ENCODE data around the gene GPS2. TPM values are rescaled to one million over a fixed set of nuclear protein-coding genes. Genes with fewer than 3 reads are reported as not detected.

GPS2 gene
- total RNA-seq, 3 donors from 2014 or later (not counting 1 experiment from before 2014, with no cell fraction given): 132 to 146 (median 133) TPM

GRCh38 chr17:7281953-7282751, 33.0 kb downstream of the GPS2 start:
- H3K27ac ChIP-seq (ENCODE audit: low read length): no peak overlapping the region
- peak overlapping the region; percentile 90 for H3K4me3 Mint-ChIP-seq
- peaks cover 31% of the 10 kb centered on the region for H3K4me1 ChIP-seq (ENCODE audit: control insufficient read depth, insufficient read depth, low read length)
- H3K9me3 ChIP-seq (ENCODE audit: control insufficient read depth, insufficient read depth, low read length): no peaks in the 10 kb centered on the region
- no peak overlapping the region for H3K4me3 ChIP-seq (ENCODE audit: low read length)
- peaks cover 22 to 31% of the 10 kb centered on the region in 2 donors for H3K4me1 Mint-ChIP-seq
- TF ChIP-seq CTCF (IDR thresholded peaks at IDR 0.05): no peak
- WGBS (ENCODE audit: insufficient coverage): 7% methylated on average over 42 of the region's 43 CpGs
- peak overlapping the region in 1 of 2 donors; percentile 16 for H3K27ac Mint-ChIP-seq
- H3K27me3 Mint-ChIP-seq (ENCODE audit: low read depth in 2 of 2): peaks cover 25 to 31% of the 10 kb centered on the region in 2 donors
- intact Hi-C loops (cut with micrococcal nuclease): loop anchor here (2.0 to 10.0 kb wide), 2 partner anchors 47 to 403 kb away; partner anchors contain the start of genes NEURL4, TP53 and WRAP53
- no peaks in the 10 kb centered on the region for H3K36me3 Mint-ChIP-seq
- ATAC-seq (no peak), DNase-seq (peak in 1 of 2 donors; percentile 34)
- no peaks in the 10 kb centered on the region for H3K9me3 Mint-ChIP-seq
- H3K36me3 ChIP-seq (ENCODE audit: control insufficient read depth, insufficient read depth, low read length): no peaks in the 10 kb centered on the region
- H3K27me3 ChIP-seq (ENCODE audit: control insufficient read depth, insufficient read depth, low read length): peaks cover 33% of the 10 kb centered on the region

- peak; percentile 62 to 89 for DNase-seq
- Histone ChIP-seq H3K4me3 (ENCODE audit: low read length) (peak within 1 kb of the TSS; percentile 23), H3K27ac (ENCODE audit: low read length) (no peak within 1 kb of the TSS), H3K4me1 (ENCODE audit: control insufficient read depth, insufficient read depth, low read length) (peaks cover 31% of the 10 kb centered on the region), H3K9me3 (ENCODE audit: control insufficient read depth, insufficient read depth, low read length) (no peaks in the 10 kb centered on the region), H3K36me3 (ENCODE audit: control insufficient read depth, insufficient read depth, low read length) (no peaks in the 10 kb centered on the region), H3K27me3 (ENCODE audit: control insufficient read depth, insufficient read depth, low read length) (peaks cover 31% of the 10 kb centered on the region)
- no peak for TF ChIP-seq CTCF (IDR thresholded peaks at IDR 0.05)
- ATAC-seq: peak; percentile 56 to 66 (median 61)
- Mint-ChIP-seq H3K4me3 (peak within 1 kb of the TSS; percentile 90), H3K9me3 (no peaks in the 10 kb centered on the region), H3K27ac (peak within 1 kb of the TSS in 1 of 2 donors; percentile 16), H3K4me1 (peaks cover 22 to 31% of the 10 kb centered on the region in 2 donors), H3K36me3 (no peaks in the 10 kb centered on the region), H3K27me3 (ENCODE audit: low read depth in 2 of 2) (peaks cover 22 to 30% of the 10 kb centered on the region in 2 donors)
- intact Hi-C loops (cut with micrococcal nuclease): loop anchor here (2.0 to 10.0 kb wide), 2 partner anchors 47 to 403 kb away; partner anchors contain the start of genes NEURL4, TP53 and WRAP53
- WGBS (ENCODE audit: insufficient coverage): under 1% methylated on average over 71 of the region's 71 CpGs
Observed at GRCh38 chr17:7281074-7281952, 33.8 kb downstream of the GPS2 start, which contains the start of gene SLC2A4. Gene SLC2A4 (plus strand): TSS chr17:7281718. CDS start chr17:7281935, 217 bp downstream.

- Mint-ChIP-seq H3K4me3 (peak overlapping the region; percentile 90), H3K36me3 (no peaks in the 10 kb centered on the region), H3K27ac (peak overlapping the region in 1 of 2 donors; percentile 16), H3K27me3 (ENCODE audit: low read depth in 2 of 2) (peaks cover 18 to 24% of the 10 kb centered on the region in 2 donors), H3K9me3 (no peaks in the 10 kb centered on the region), H3K4me1 (peaks cover 22 to 31% of the 10 kb centered on the region in 2 donors)
- Histone ChIP-seq H3K9me3 (ENCODE audit: control insufficient read depth, insufficient read depth, low read length) (no peaks in the 10 kb centered on the region), H3K4me1 (ENCODE audit: control insufficient read depth, insufficient read depth, low read length) (peaks cover 31% of the 10 kb centered on the region), H3K27ac (ENCODE audit: low read length) (no peak overlapping the region), H3K27me3 (ENCODE audit: control insufficient read depth, insufficient read depth, low read length) (peaks cover 29% of the 10 kb centered on the region), H3K4me3 (ENCODE audit: low read length) (peak overlapping the region; percentile 23), H3K36me3 (ENCODE audit: control insufficient read depth, insufficient read depth, low read length) (no peaks in the 10 kb centered on the region)
- intact Hi-C loops (cut with micrococcal nuclease): loop anchor here (1.0 to 10.0 kb wide), 7 partner anchors 16 to 404 kb away; partner anchors contain the start of genes NEURL4, SENP3, TMEM102 and TP53
- ATAC-seq (peak; percentile 89 to 95 (median 91)), DNase-seq (peak; percentile 84 to 88)
- under 1% methylated on average over 29 of the region's 29 CpGs for WGBS (ENCODE audit: insufficient coverage)
- peak; percentile 94 for TF ChIP-seq CTCF (IDR thresholded peaks at IDR 0.05)
Observed at GRCh38 chr17:7280519-7281073, 34.6 kb downstream of the GPS2 start.
